Neural progenitor cell (in vitro differentiated cells): ENCODE results near the gene JPH3.

Experiments
- CTCF ChIP-seq: fragments of 200-600 bp; sonication (generic); IDR thresholded peaks from 2 replicates; pipeline ENCODE4 v1.5.1; 2017; ENCODE audit warnings: antibody characterized with exemption, mild to moderate bottlenecking
- EZH2 ChIP-seq: fragments of 200-600 bp; sonication (generic); IDR thresholded peaks from 2 replicates; pipeline ENCODE4 v1.6.1; 2017; ENCODE audit warnings: antibody characterized with exemption, mild to moderate bottlenecking, moderate library complexity

- TF ChIP-seq CTCF, result no peak
- TF ChIP-seq EZH2, result no peak
Measured at GRCh38 chr16:87746178-87746577, 143.9 kb downstream of the JPH3 start.
